GM12878 (cell line): ENCODE results near the gene PARP2. TPM values are rescaled to one million over a fixed set of nuclear protein-coding genes. Genes with fewer than 3 reads are reported as not detected.

ENCODE experiments used
- ATAC-seq: fragments of 200-7000 bp; cut with Tn5 transposase; 3 replicates; pipeline ENCODE4 v1.9.1; 2020; ENCODE audit warnings: mild to moderate bottlenecking, moderate library complexity
- BruUV-seq: library from RNA; stranded (reverse); fragments of 400-500 nt; replicated peaks from 2 replicates; lab custom pipeline; 2021; lab: Mats Ljungman, UMichigan
- CTCF ChIA-PET: fragments of 300-600 bp; sonication (Branson Sonifier 250); formaldehyde crosslinking; extraction: SDS; loops from one replicate; lab custom pipeline; 2021; ENCODE audit warnings: inconsistent platforms; lab: Yijun Ruan, JAX
- POLR2A ChIA-PET: fragments of 350-600 bp; formaldehyde crosslinking; extraction: SDS; loops from one replicate; lab custom pipeline; 2021; ENCODE audit warnings: inconsistent platforms; lab: Charles Lee
- RAD21 ChIA-PET: fragments of 300-600 bp; sonication (Branson Sonifier 250); formaldehyde crosslinking; loops from one replicate; lab custom pipeline; 2023; ENCODE audit warnings: antibody characterized with exemption; ENCODE audit not compliant: unreplicated experiment; lab: Charles Lee
- SMC1A ChIA-PET: fragments of 300-600 bp; sonication (Branson Sonifier 250); formaldehyde crosslinking; loops from one replicate; lab custom pipeline; 2023; ENCODE audit not compliant: unreplicated experiment, uncharacterized antibody; lab: Charles Lee
- DNase-seq: peaks from one replicate; pipeline ENCODE4 v3.0.0-alpha.2; 2011; ENCODE audit warnings: low read depth, low spot score
- FAIRE-seq: peaks from 3 replicates; lab custom pipeline; 2011; peaks lifted over from hg19 to GRCh38; lab: Jason Lieb, UNC
- H2AFZ ChIP-seq: 2 replicates; pipeline ENCODE4 v1.6.0; 2011; ENCODE audit warnings: low read depth, low read length, control low read depth; ENCODE audit not compliant: control insufficient read depth
- H3K27ac ChIP-seq: 2 replicates; pipeline ENCODE4 v1.5.1; 2011; ENCODE audit warnings: control low read depth; ENCODE audit not compliant: control insufficient read depth, insufficient read depth
- H3K27me3 ChIP-seq, 2 experiments: replicated peaks in 1 of 2; 2 replicates each; pipeline versions ENCODE4 v1.6.0 to v1.6.1; 2011; ENCODE audit warnings: low read length in 1 of 2; ENCODE audit not compliant: control insufficient read depth in 2 of 2, insufficient read depth in 2 of 2
- H3K36me3 ChIP-seq, 2 experiments: 2 replicates each; pipeline ENCODE4 v1.5.1; 2011; ENCODE audit warnings: low read length in 1 of 2; ENCODE audit not compliant: control insufficient read depth in 2 of 2, insufficient read depth in 2 of 2
- H3K4me1 ChIP-seq: 2 replicates; pipeline ENCODE4 v1.6.1; 2011; ENCODE audit warnings: mild to moderate bottlenecking, low read length, moderate library complexity, mixed read lengths; ENCODE audit not compliant: control insufficient read depth, insufficient read depth
- H3K4me2 ChIP-seq: 2 replicates; pipeline ENCODE4 v1.6.0; 2011; ENCODE audit warnings: control low read depth; ENCODE audit not compliant: control insufficient read depth, insufficient read depth
- H3K4me3 ChIP-seq: fragments of 200-600 bp; sonication (generic); 2 replicates; pipeline ENCODE4 v1.5.1; 2016
- H3K79me2 ChIP-seq: 2 replicates; pipeline ENCODE4 v1.6.0; 2011; ENCODE audit warnings: low read length; ENCODE audit not compliant: control insufficient read depth, insufficient read depth
- H3K9ac ChIP-seq: 2 replicates; pipeline ENCODE4 v1.8.0; 2011; ENCODE audit warnings: low read length, control low read depth, mixed read lengths; ENCODE audit not compliant: control insufficient read depth, insufficient read depth
- H3K9me3 ChIP-seq: replicated peaks from 3 replicates; pipeline ENCODE4 v1.5.1; 2011; ENCODE audit warnings: mild to moderate bottlenecking, low read length; ENCODE audit not compliant: control insufficient read depth, insufficient read depth
- H4K20me1 ChIP-seq: 2 replicates; pipeline ENCODE4 v1.6.0; 2011; ENCODE audit not compliant: control insufficient read depth, insufficient read depth
- CHD1 ChIP-seq: IDR thresholded peaks from 2 replicates; pipeline ENCODE4 v1.6.1; 2012; ENCODE audit warnings: low read depth, low read length, improper control_type of control experiment
- E2F4 ChIP-seq: IDR thresholded peaks from 2 replicates; pipeline ENCODE4 v1.6.1; 2012; ENCODE audit warnings: low read depth, low read length, improper control_type of control experiment
- ETV6 ChIP-seq, 2 experiments: fragments of 450-650 bp in 1 of 2; IDR thresholded peaks in 1 of 2; conservative IDR thresholded peaks in 1 of 2; 2 replicates each; pipeline ENCODE4 v1.6.1; 2014; ENCODE audit warnings: antibody characterized with exemption in 1 of 2, borderline replicate concordance in 1 of 2, low read depth in 1 of 2, mild to moderate bottlenecking in 1 of 2, moderate library complexity in 1 of 2
- HDAC2 ChIP-seq: fragments of 200-600 bp; sonication (generic); IDR thresholded peaks from 2 replicates; pipeline ENCODE4 v1.6.1; 2017
- NFYA ChIP-seq: IDR thresholded peaks from 2 replicates; pipeline ENCODE4 v1.6.1; 2011; ENCODE audit warnings: low read depth, mild to moderate bottlenecking, low read length, improper control_type of control experiment, borderline replicate concordance
- NFYB ChIP-seq: IDR thresholded peaks from 2 replicates; pipeline ENCODE4 v1.6.1; 2011; ENCODE audit warnings: low read depth, mild to moderate bottlenecking, low read length, improper control_type of control experiment, moderate library complexity; ENCODE audit not compliant: insufficient read depth
- POLR2AphosphoS2 ChIP-seq: IDR thresholded peaks from 2 replicates; pipeline ENCODE4 v1.6.1; 2011; ENCODE audit warnings: low read depth, mild to moderate bottlenecking, low read length, improper control_type of control experiment, moderate library complexity
- RB1 ChIP-seq: fragments of 450-650 bp; formaldehyde crosslinking; IDR thresholded peaks from 2 replicates; pipeline ENCODE4 v1.6.1; 2017; ENCODE audit warnings: mild to moderate bottlenecking, borderline replicate concordance
- SPI1 ChIP-seq: IDR thresholded peaks from 2 replicates; pipeline ENCODE4 v1.6.1; 2011; ENCODE audit warnings: low read depth, mild to moderate bottlenecking, low read length, moderate library complexity, borderline replicate concordance; ENCODE audit not compliant: insufficient read depth
- YY1 ChIP-seq: IDR thresholded peaks from 2 replicates; pipeline ENCODE4 v1.6.1; 2011; ENCODE audit warnings: low read depth, mild to moderate bottlenecking, low read length
- WGBS: methylation state at CpG from one replicate; pipeline ENCODE4 v1.1.6; 2016; ENCODE audit warnings: low lambda C conversion rate; ENCODE audit not compliant: insufficient replicate concordance, insufficient coverage; ENCODE audit errors: missing lambda C conversion rate; 5-methylcytosine and 5-hydroxymethylcytosine counted together
- in situ Hi-C: fragments of 300-500 bp; cut with MboI; formaldehyde crosslinking; loops from 9 replicates; pipeline ENCODE4 v1.14.3; 2018; ENCODE audit warnings: mixed read lengths
- intact Hi-C: fragments of 100-400 bp; cut with micrococcal nuclease; formaldehyde crosslinking; loops from one replicate; pipeline ENCODE4 v1.14.2; 2022; ENCODE audit not compliant: unreplicated experiment
- polyA plus RNA-seq, 11 experiments: library from polyadenylated mRNA; depleted of rRNA in 4 of 11; unstranded in 6 of 11; stranded (reverse) in 5 of 11; fragments of >200 nt; fragmentation: Nextera tagmentation in 4 of 11; fragmentation: Illumina TruSeq in 1 of 11; extraction: Ambion mirVana in 4 of 11; extraction: Trizol in 1 of 11; gene quantifications; 1 replicate in 1 of 11; 2 replicates in 10 of 11; pipeline versions ENCODE4 v1.2.1 to v1.2.3, GENCODE V29; 2011 to 2016; ENCODE audit warnings: inconsistent platforms in 2 of 11, missing spikeins in 2 of 11, low read depth in 1 of 11
- total RNA-seq, 4 experiments: library from RNA; depleted of rRNA in 3 of 4; stranded (reverse); fragments of >200 nt in 3 of 4; fragmentation: Illumina TruSeq in 1 of 4; extraction: Trizol in 1 of 4; gene quantifications; 2 replicates each; pipeline versions ENCODE4 v1.2.1 to v1.2.3, GENCODE V29; 2013 to 2021
- TF ChIP-seq, protein P1 (sequence below): fragments of 450-650 bp; formaldehyde crosslinking; IDR thresholded peaks from 2 replicates; pipeline ENCODE4 v1.5.0; 2022; ENCODE audit warnings: mild to moderate bottlenecking, missing genetic modification characterization
- TF ChIP-seq, protein P2 (sequence below): IDR thresholded peaks from 2 replicates; pipeline ENCODE4 v1.6.1; 2012; ENCODE audit warnings: improper control_type of control experiment, low read depth, low read length; ENCODE audit not compliant: insufficient replicate concordance

PARP2 gene
- total and polyA plus RNA-seq, 10 of the 15 experiments (the other 5 are each of a cell fraction or from before 2014, with no cell fraction given) = 26.7 to 75.4 (median 42.3) TPM

- Histone ChIP-seq H4K20me1 (peaks cover 3% of the 10 kb centered on the region; the same call in 1 of the 2 replicates), H2AFZ (no peak overlapping the region), H3K79me2 (peaks cover 58% of the 10 kb centered on the region), H3K4me1 (peaks cover 2% of the 10 kb centered on the region; the same call in 1 of the 2 replicates), H3K27me3 (no peaks in the 10 kb centered on the region), H3K27ac (no peak overlapping the region), H3K4me3 (no peak overlapping the region; the same call in 1 of the 2 replicates), H3K4me2 (peak overlapping the region; percentile 14; the same call in 1 of the 2 replicates), H3K36me3 (peaks cover 2 to 25% of the 10 kb centered on the region in 2 experiments), H3K9me3 (no peaks in the 10 kb centered on the region), H3K9ac (no peak overlapping the region)
- BruUV-seq = no TSS peak
- SMC1A ChIA-PET = interaction anchor here (0.8 to 7.4 kb wide), 26 partner anchors 11 to 355 kb away, joined by 3 to 110 read pairs (median 6); partner anchors contain the start of genes APEX1, OSGEP, PARP2 and PIP4P1
- RAD21 ChIA-PET = interaction anchor here (0.9 to 7.9 kb wide), 25 partner anchors 13 to 363 kb away, joined by 3 to 78 read pairs (median 5); partner anchors contain the start of genes PARP2, PIP4P1, RNASE4 and TEP1
- DNase-seq (no peak), FAIRE-seq (no peak), ATAC-seq (no peak)
- 70% methylated on average over 2 of the region's 2 CpGs for WGBS
- intact Hi-C loops (loop anchor here (5.0 kb wide), 1 partner anchor 204 kb away; no protein-coding TSS in a partner anchor), in situ Hi-C loops (loop anchor here (5.0 kb wide), 1 partner anchor 279 kb away; no protein-coding TSS in a partner anchor)
- POLR2A ChIA-PET = interaction anchor here (0.5 to 7.4 kb wide), 5 partner anchors 14 to 162 kb away, joined by 4 to 96 read pairs (median 8); partner anchors contain the start of genes PARP2, PIP4P1 and TEP1
- CTCF ChIA-PET = interaction anchor here (0.6 to 11.3 kb wide), 36 partner anchors 10 to 363 kb away, joined by 3 to 216 read pairs (median 6); partner anchors contain the start of genes APEX1, PARP2, PIP4P1 and PNP
- TF ChIP-seq RB1 (no peak), YY1 (no peak), SPI1 (no peak), POLR2AphosphoS2 (no peak), NFYA (no peak), ETV6 (conservative IDR thresholded peaks at IDR 0.05 in 1 of 2, IDR thresholded peaks at IDR 0.05 in 1 of 2; ENCODE audit: borderline replicate concordance in 1 of 2, low read depth in 1 of 2) (no peak), NFYB (no peak), HDAC2 (no peak), E2F4 (no peak), CHD1 (no peak)
- TF ChIP-seq, protein P1, sequence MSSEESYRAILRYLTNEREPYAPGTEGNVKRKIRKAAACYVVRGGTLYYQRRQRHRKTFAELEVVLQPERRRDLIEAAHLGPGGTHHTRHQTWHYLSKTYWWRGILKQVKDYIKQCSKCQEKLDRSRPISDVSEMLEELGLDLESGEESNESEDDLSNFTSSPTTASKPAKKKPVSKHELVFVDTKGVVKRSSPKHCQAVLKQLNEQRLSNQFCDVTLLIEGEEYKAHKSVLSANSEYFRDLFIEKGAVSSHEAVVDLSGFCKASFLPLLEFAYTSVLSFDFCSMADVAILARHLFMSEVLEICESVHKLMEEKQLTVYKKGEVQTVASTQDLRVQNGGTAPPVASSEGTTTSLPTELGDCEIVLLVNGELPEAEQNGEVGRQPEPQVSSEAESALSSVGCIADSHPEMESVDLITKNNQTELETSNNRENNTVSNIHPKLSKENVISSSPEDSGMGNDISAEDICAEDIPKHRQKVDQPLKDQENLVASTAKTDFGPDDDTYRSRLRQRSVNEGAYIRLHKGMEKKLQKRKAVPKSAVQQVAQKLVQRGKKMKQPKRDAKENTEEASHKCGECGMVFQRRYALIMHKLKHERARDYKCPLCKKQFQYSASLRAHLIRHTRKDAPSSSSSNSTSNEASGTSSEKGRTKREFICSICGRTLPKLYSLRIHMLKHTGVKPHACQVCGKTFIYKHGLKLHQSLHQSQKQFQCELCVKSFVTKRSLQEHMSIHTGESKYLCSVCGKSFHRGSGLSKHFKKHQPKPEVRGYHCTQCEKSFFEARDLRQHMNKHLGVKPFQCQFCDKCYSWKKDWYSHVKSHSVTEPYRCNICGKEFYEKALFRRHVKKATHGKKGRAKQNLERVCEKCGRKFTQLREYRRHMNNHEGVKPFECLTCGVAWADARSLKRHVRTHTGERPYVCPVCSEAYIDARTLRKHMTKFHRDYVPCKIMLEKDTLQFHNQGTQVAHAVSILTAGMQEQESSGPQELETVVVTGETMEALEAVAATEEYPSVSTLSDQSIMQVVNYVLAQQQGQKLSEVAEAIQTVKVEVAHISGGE (CRISPR knock-in tag) = no peak
- TF ChIP-seq, protein P2, sequence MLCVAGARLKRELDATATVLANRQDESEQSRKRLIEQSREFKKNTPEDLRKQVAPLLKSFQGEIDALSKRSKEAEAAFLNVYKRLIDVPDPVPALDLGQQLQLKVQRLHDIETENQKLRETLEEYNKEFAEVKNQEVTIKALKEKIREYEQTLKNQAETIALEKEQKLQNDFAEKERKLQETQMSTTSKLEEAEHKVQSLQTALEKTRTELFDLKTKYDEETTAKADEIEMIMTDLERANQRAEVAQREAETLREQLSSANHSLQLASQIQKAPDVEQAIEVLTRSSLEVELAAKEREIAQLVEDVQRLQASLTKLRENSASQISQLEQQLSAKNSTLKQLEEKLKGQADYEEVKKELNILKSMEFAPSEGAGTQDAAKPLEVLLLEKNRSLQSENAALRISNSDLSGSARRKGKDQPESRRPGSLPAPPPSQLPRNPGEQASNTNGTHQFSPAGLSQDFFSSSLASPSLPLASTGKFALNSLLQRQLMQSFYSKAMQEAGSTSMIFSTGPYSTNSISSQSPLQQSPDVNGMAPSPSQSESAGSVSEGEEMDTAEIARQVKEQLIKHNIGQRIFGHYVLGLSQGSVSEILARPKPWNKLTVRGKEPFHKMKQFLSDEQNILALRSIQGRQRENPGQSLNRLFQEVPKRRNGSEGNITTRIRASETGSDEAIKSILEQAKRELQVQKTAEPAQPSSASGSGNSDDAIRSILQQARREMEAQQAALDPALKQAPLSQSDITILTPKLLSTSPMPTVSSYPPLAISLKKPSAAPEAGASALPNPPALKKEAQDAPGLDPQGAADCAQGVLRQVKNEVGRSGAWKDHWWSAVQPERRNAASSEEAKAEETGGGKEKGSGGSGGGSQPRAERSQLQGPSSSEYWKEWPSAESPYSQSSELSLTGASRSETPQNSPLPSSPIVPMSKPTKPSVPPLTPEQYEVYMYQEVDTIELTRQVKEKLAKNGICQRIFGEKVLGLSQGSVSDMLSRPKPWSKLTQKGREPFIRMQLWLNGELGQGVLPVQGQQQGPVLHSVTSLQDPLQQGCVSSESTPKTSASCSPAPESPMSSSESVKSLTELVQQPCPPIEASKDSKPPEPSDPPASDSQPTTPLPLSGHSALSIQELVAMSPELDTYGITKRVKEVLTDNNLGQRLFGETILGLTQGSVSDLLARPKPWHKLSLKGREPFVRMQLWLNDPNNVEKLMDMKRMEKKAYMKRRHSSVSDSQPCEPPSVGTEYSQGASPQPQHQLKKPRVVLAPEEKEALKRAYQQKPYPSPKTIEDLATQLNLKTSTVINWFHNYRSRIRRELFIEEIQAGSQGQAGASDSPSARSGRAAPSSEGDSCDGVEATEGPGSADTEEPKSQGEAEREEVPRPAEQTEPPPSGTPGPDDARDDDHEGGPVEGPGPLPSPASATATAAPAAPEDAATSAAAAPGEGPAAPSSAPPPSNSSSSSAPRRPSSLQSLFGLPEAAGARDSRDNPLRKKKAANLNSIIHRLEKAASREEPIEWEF = no peak
Observed at GRCh38 chr14:20328705-20329104, 14.7 kb upstream of the PARP2 start.
